Measurements from ENCODE around the gene SENP2. TPM values are rescaled to one million over a fixed set of nuclear protein-coding genes. Genes with fewer than 3 reads are reported as not detected.

The SENP2 gene
- total and polyA plus RNA-seq, 10 of the 15 experiments (the other 5 are each of a cell fraction or from before 2014, with no cell fraction given): 9.0 to 42.7 (median 25.1) TPM

- no peaks in the 10 kb centered on the region for H3K27me3 ChIP-seq (replicated peaks in 1 of 2; ENCODE audit: control insufficient read depth in 2 of 2, insufficient read depth in 2 of 2, low read length in 1 of 2)
- CTCF ChIA-PET: interaction anchor here (1.0 to 1.4 kb wide), 2 partner anchors 54 to 134 kb away, joined by 3 read pairs; no protein-coding TSS in a partner anchor
- no peak for TF ChIP-seq HDAC2 (IDR thresholded peaks at IDR 0.05)
- no peak for TF ChIP-seq BCLAF1 (IDR thresholded peaks at IDR 0.05)
- TF ChIP-seq SP1 (IDR thresholded peaks at IDR 0.05; ENCODE audit: low read depth, low read length): no peak
- no peak for TF ChIP-seq PAX5 (IDR thresholded peaks at IDR 0.05; ENCODE audit: borderline replicate concordance, low read depth, low read length)
- no peak for TF ChIP-seq NR2C2 (IDR thresholded peaks at IDR 0.05; ENCODE audit: borderline replicate concordance, control insufficient read depth, insufficient read length, low read depth)
- TF ChIP-seq, protein P1, sequence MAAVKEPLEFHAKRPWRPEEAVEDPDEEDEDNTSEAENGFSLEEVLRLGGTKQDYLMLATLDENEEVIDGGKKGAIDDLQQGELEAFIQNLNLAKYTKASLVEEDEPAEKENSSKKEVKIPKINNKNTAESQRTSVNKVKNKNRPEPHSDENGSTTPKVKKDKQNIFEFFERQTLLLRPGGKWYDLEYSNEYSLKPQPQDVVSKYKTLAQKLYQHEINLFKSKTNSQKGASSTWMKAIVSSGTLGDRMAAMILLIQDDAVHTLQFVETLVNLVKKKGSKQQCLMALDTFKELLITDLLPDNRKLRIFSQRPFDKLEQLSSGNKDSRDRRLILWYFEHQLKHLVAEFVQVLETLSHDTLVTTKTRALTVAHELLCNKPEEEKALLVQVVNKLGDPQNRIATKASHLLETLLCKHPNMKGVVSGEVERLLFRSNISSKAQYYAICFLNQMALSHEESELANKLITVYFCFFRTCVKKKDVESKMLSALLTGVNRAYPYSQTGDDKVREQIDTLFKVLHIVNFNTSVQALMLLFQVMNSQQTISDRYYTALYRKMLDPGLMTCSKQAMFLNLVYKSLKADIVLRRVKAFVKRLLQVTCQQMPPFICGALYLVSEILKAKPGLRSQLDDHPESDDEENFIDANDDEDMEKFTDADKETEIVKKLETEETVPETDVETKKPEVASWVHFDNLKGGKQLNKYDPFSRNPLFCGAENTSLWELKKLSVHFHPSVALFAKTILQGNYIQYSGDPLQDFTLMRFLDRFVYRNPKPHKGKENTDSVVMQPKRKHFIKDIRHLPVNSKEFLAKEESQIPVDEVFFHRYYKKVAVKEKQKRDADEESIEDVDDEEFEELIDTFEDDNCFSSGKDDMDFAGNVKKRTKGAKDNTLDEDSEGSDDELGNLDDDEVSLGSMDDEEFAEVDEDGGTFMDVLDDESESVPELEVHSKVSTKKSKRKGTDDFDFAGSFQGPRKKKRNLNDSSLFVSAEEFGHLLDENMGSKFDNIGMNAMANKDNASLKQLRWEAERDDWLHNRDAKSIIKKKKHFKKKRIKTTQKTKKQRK (IDR thresholded peaks at IDR 0.05; ENCODE audit: low read depth, low read length): no peak
- no peak for TF ChIP-seq YBX1 (IDR thresholded peaks at IDR 0.05)
- intact Hi-C loops (cut with micrococcal nuclease; ENCODE audit: unreplicated experiment) (no loop called here), in situ Hi-C loops (cut with MboI) (no loop called here)
- ATAC-seq: no peak
- H3K4me1 ChIP-seq (ENCODE audit: control insufficient read depth, insufficient read depth, low read length): no peaks in the 10 kb centered on the region
- FAIRE-seq: no peak
- no peaks in the 10 kb centered on the region for H3K9me3 ChIP-seq (replicated peaks; ENCODE audit: control insufficient read depth, insufficient read depth, low read length)
- no TSS peak for BruUV-seq (replicated peaks)
- no peak overlapping the region for H3K27ac ChIP-seq (ENCODE audit: control insufficient read depth, insufficient read depth)
- no peak overlapping the region for H3K4me3 ChIP-seq
- H3K9ac ChIP-seq (ENCODE audit: control insufficient read depth, insufficient read depth, low read length): no peak overlapping the region
- H2AFZ ChIP-seq (ENCODE audit: control insufficient read depth, low read depth, low read length): no peak overlapping the region
- H4K20me1 ChIP-seq (ENCODE audit: control insufficient read depth, insufficient read depth): no peaks in the 10 kb centered on the region
- SMC1A ChIA-PET (ENCODE audit: uncharacterized antibody, unreplicated experiment): no interaction called here
- POLR2A ChIA-PET: no interaction called here
- peaks cover 0 to 19% of the 10 kb centered on the region in 2 experiments; a peak in 3 of 4 replicates for H3K36me3 ChIP-seq (ENCODE audit: control insufficient read depth in 2 of 2, insufficient read depth in 2 of 2, low read length in 1 of 2)
- WGBS (ENCODE audit: insufficient coverage, insufficient replicate concordance, low lambda C conversion rate, missing lambda C conversion rate): 98% methylated on average over 6 of the region's 6 CpGs
- H3K79me2 ChIP-seq (ENCODE audit: control insufficient read depth, insufficient read depth, low read length): no peaks in the 10 kb centered on the region
- no peak overlapping the region for H3K4me2 ChIP-seq (ENCODE audit: control insufficient read depth, insufficient read depth)
- RAD21 ChIA-PET (ENCODE audit: unreplicated experiment): no interaction called here
- no peak for DNase-seq (ENCODE audit: low read depth, low spot score)
Observed at GRCh38 chr3:185613016-185613415, 26.9 kb downstream of the SENP2 start.

Data from GM12878 (cell line).